K562 (cell line): Measurements from ENCODE around the gene NARF. TPM values are rescaled to one million over a fixed set of nuclear protein-coding genes. Genes with fewer than 3 reads are reported as not detected.

Source experiments
- ARID3B ChIP-seq: fragments of 250-450 bp; sonication (Bioruptor Pico); IDR thresholded peaks from 2 replicates; pipeline ENCODE4 v1.4.0; 2020; ENCODE audit warnings: borderline replicate concordance
- ATF1 ChIP-seq, 2 experiments: fragments of 450-650 bp in 1 of 2; IDR thresholded peaks; 2 replicates each; pipeline ENCODE4 v1.6.1; 2016; ENCODE audit warnings: missing compliant biosample characterization in 1 of 2, missing genetic modification characterization in 1 of 2
- BRF1 ChIP-seq: IDR thresholded peaks from 3 replicates; pipeline ENCODE4 v1.6.1; 2011; ENCODE audit warnings: borderline replicate concordance, mild to moderate bottlenecking; ENCODE audit not compliant: insufficient read length; ENCODE audit errors: extremely low read depth
- IRF9 ChIP-seq: fragments of 450-650 bp; IDR thresholded peaks from 2 replicates; pipeline ENCODE4 v1.6.1; 2016; ENCODE audit warnings: missing biosample characterization, missing genetic modification characterization
- JUND ChIP-seq, 2 experiments: IDR thresholded peaks; 2 replicates in 1 of 2; 3 replicates in 1 of 2; pipeline ENCODE4 v1.6.1; 2011; ENCODE audit warnings: borderline replicate concordance in 2 of 2, low read depth in 2 of 2, low read length in 2 of 2, improper control_type of control experiment in 1 of 2, missing biosample characterization in 1 of 2, missing genetic modification characterization in 1 of 2, missing genetic modification reagents in 1 of 2
- MAZ ChIP-seq, 2 experiments: fragments of 450-650 bp in 1 of 2; sonication (generic) in 1 of 2; formaldehyde crosslinking; IDR thresholded peaks in 1 of 2; conservative IDR thresholded peaks in 1 of 2; 2 replicates each; pipeline versions ENCODE4 v1.4.0 to v1.5.0; 2020; ENCODE audit warnings: mild to moderate bottlenecking in 1 of 2, missing genetic modification reagents in 1 of 2
- MECOM ChIP-seq: fragments of 250-450 bp; sonication (Bioruptor Pico); IDR thresholded peaks from 2 replicates; pipeline ENCODE4 v1.8.0; 2022; ENCODE audit warnings: inconsistent platforms
- NCOA1 ChIP-seq: fragments of 450-650 bp; IDR thresholded peaks from 2 replicates; pipeline ENCODE4 v1.6.1; 2016; ENCODE audit warnings: low read depth
- NFIC ChIP-seq: fragments of 450-650 bp; IDR thresholded peaks from 2 replicates; pipeline ENCODE4 v1.6.1; 2017; ENCODE audit warnings: mild to moderate bottlenecking, inconsistent platforms
- NFIX ChIP-seq: fragments of 250-450 bp; sonication (Bioruptor Pico); IDR thresholded peaks from 2 replicates; pipeline ENCODE4 v1.4.0; 2020; ENCODE audit warnings: low read depth, mild to moderate bottlenecking, moderate library complexity
- NR2C1 ChIP-seq, 2 experiments: fragments of 450-650 bp; IDR thresholded peaks; 2 replicates each; pipeline ENCODE4 v1.6.1; 2017; ENCODE audit warnings: mild to moderate bottlenecking in 2 of 2, antibody characterized with exemption in 1 of 2, inconsistent platforms in 1 of 2, missing compliant biosample characterization in 1 of 2, missing genetic modification characterization in 1 of 2
- PYGO2 ChIP-seq: fragments of 450-650 bp; IDR thresholded peaks from 2 replicates; pipeline ENCODE4 v1.6.1; 2016; ENCODE audit warnings: mild to moderate bottlenecking, missing genetic modification characterization, moderate library complexity, missing compliant biosample characterization
- TSHZ1 ChIP-seq: fragments of 250-450 bp; sonication (Bioruptor Pico); IDR thresholded peaks from 2 replicates; pipeline ENCODE4 v1.4.0; 2020; ENCODE audit warnings: mild to moderate bottlenecking, moderate library complexity
- ZBED1 ChIP-seq: IDR thresholded peaks from 2 replicates; pipeline ENCODE4 v1.6.1; 2014
- ZBTB17 ChIP-seq: fragments of 450-650 bp; formaldehyde crosslinking; IDR thresholded peaks from 2 replicates; pipeline ENCODE4 v1.4.0; 2020; ENCODE audit warnings: mild to moderate bottlenecking
- ZC3H4 ChIP-seq: sonication (generic); formaldehyde crosslinking; IDR thresholded peaks from 2 replicates; pipeline ENCODE4 v1.9.0; 2021; ENCODE audit warnings: missing genetic modification reagents, borderline replicate concordance
- ZNF212 ChIP-seq: fragments of 450-650 bp; formaldehyde crosslinking; IDR thresholded peaks from 2 replicates; pipeline ENCODE4 v1.4.0; 2020; ENCODE audit warnings: mild to moderate bottlenecking
- ZNF232 ChIP-seq: sonication (generic); formaldehyde crosslinking; IDR thresholded peaks from 2 replicates; pipeline ENCODE4 v1.8.0; 2022; ENCODE audit warnings: mild to moderate bottlenecking, missing genetic modification reagents
- ZNF780A ChIP-seq: fragments of 250-450 bp; sonication (Bioruptor Pico); IDR thresholded peaks from 2 replicates; pipeline ENCODE4 v1.5.0; 2021; ENCODE audit warnings: mild to moderate bottlenecking
- polyA plus RNA-seq, 8 experiments: library from polyadenylated mRNA; depleted of rRNA in 4 of 8; stranded (reverse) in 5 of 8; unstranded in 3 of 8; fragments of >200 nt; fragmentation: Nextera tagmentation in 2 of 8; fragmentation: Illumina TruSeq in 1 of 8; extraction: Ambion mirVana in 2 of 8; extraction: Trizol in 1 of 8; gene quantifications; 2 replicates each; pipeline versions ENCODE4 v1.2.1 to v1.2.3, GENCODE V29; 2011 to 2014; ENCODE audit warnings: inconsistent platforms in 1 of 8, missing spikeins in 1 of 8
- total RNA-seq, 7 experiments: library from RNA; depleted of rRNA in 6 of 7; stranded (reverse); fragments of >200 nt in 6 of 7; fragmentation: Illumina TruSeq in 2 of 7; extraction: Trizol in 2 of 7; gene quantifications; 2 replicates each; pipeline versions ENCODE4 v1.2.1 to v1.2.3, GENCODE V29; 2011 to 2021; ENCODE audit warnings: low replicate concordance in 1 of 7
- TF ChIP-seq, protein P1 (sequence below), 2 experiments: fragments of 450-650 bp; conservative IDR thresholded peaks; 2 replicates each; pipeline ENCODE4 v1.6.1; 2017; ENCODE audit warnings: mild to moderate bottlenecking in 2 of 2, moderate library complexity in 2 of 2

The NARF gene
- total and polyA plus RNA-seq, 9 of the 15 experiments (the other 6 are each of a cell fraction or from before 2014, with no cell fraction given), result 60.4 to 423 (median 132) TPM

GRCh38 chr17:82458179-82458884, at the start of gene NARF (continued):
- TF ChIP-seq ARID3B (CRISPR knock-in tag), result no peak
- no peak for TF ChIP-seq NFIX
- no peak for TF ChIP-seq ZBED1
- TF ChIP-seq, protein P1, sequence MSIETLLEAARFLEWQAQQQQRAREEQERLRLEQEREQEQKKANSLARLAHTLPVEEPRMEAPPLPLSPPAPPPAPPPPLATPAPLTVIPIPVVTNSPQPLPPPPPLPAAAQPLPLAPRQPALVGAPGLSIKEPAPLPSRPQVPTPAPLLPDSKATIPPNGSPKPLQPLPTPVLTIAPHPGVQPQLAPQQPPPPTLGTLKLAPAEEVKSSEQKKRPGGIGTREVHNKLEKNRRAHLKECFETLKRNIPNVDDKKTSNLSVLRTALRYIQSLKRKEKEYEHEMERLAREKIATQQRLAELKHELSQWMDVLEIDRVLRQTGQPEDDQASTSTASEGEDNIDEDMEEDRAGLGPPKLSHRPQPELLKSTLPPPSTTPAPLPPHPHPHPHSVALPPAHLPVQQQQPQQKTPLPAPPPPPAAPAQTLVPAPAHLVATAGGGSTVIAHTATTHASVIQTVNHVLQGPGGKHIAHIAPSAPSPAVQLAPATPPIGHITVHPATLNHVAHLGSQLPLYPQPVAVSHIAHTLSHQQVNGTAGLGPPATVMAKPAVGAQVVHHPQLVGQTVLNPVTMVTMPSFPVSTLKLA (conservative IDR thresholded peaks at IDR 0.05), result peak; percentile 81 to 95; a peak in 3 of 4 replicates
- TF ChIP-seq PYGO2, result no peak
- TF ChIP-seq MAZ (CRISPR knock-in tag; conservative IDR thresholded peaks at IDR 0.05 in 1 of 2, IDR thresholded peaks at IDR 0.05 in 1 of 2), result peak; percentile 75 to 84
- peak; percentile 59 for TF ChIP-seq NFIC
- TF ChIP-seq ZBTB17 (CRISPR knock-in tag), result peak; percentile 88; the same call in 1 of the 2 replicates
- TF ChIP-seq NR2C1 (IDR thresholded peaks at IDR 0.05), result no peak
- TF ChIP-seq NR2C1 (tag; IDR thresholded peaks at IDR 0.05), result no peak
- TF ChIP-seq BRF1, result no peak
- TF ChIP-seq ZNF212, result peak; percentile 51; the same call in 1 of the 2 replicates
- no peak for TF ChIP-seq ATF1 (CRISPR knock-in tag; IDR thresholded peaks at IDR 0.05)
- TF ChIP-seq ATF1 (tag; IDR thresholded peaks at IDR 0.05), result peak; percentile 97
- TF ChIP-seq JUND (IDR thresholded peaks at IDR 0.05; ENCODE audit: borderline replicate concordance, low read depth, low read length), result peak; percentile 46; the same call in 1 of the 2 replicates
- no peak; the same call in 2 of the 3 replicates for TF ChIP-seq JUND (tag; IDR thresholded peaks at IDR 0.05; ENCODE audit: borderline replicate concordance, low read depth, low read length)
- TF ChIP-seq ZNF232 (CRISPR knock-in tag), result no peak
- TF ChIP-seq MECOM, result no peak
- no peak for TF ChIP-seq TSHZ1 (CRISPR knock-in tag)
- no peak for TF ChIP-seq ZNF780A (CRISPR knock-in tag)
- no peak; the same call in 1 of the 2 replicates for TF ChIP-seq ZC3H4
- no peak for TF ChIP-seq NCOA1
- TF ChIP-seq IRF9 (tag), result no peak
